ENCODE data around the gene ASCL1.

- TF ChIP-seq CTCF (CRISPR knock-in tag; IDR thresholded peaks at IDR 0.05) = no peak
- no peak for TF ChIP-seq CEBPG (CRISPR knock-in tag; IDR thresholded peaks at IDR 0.05)
- TF ChIP-seq ZNF879 (CRISPR knock-in tag; IDR thresholded peaks at IDR 0.05) = no peak
- TF ChIP-seq PCBP2 (optimal IDR thresholded peaks at IDR 0.05; ENCODE audit: low read depth, low read length, poor library complexity, severe bottlenecking) = no peak
- no peak for TF ChIP-seq JUN (CRISPR knock-in tag; IDR thresholded peaks at IDR 0.05)
- no peak for TF ChIP-seq RAD21 (CRISPR knock-in tag; IDR thresholded peaks at IDR 0.05)
Observed at GRCh38 chr12:102966200-102966863, 8.9 kb downstream of the ASCL1 start.

Measured in HepG2 (cell line).